Right lobe of liver (tissue), 6 donors: ENCODE data around the gene KCNJ12. TPM values are rescaled to one million over a fixed set of nuclear protein-coding genes. Genes with fewer than 3 reads are reported as not detected.
A peak's percentile ranks its signal among the peaks of the same experiment; 100 is the strongest.
"Not testable (repeated sequence)": the region's sequence is repeated elsewhere in the genome, so short reads cannot be mapped to it uniquely, and the experiment has no call there.

Source experiments
- ATAC-seq, 4 donors: fragments of 200-7000 bp; cut with Tn5 transposase; one replicate each; pipeline ENCODE4 v1.9.1; 2020; ENCODE audit warnings: mild to moderate bottlenecking in 4 of 4, moderate library complexity in 4 of 4
- DNase-seq, 3 donors: peaks; one replicate each; pipeline ENCODE4 v3.0.0-alpha.2; 2020
- H3K27ac ChIP-seq, 3 donors: fragments of 200-600 bp; one replicate each; pipeline ENCODE4 v1.8.0; 2022
- H3K27me3 ChIP-seq, 2 donors: fragments of 200-600 bp; one replicate each; pipeline ENCODE4 v1.8.0; 2022
- H3K36me3 ChIP-seq, 4 donors: fragments of 200-600 bp; sonication (generic) in 1 of 4; one replicate each; pipeline versions ENCODE4 v1.5.1 to v1.8.0; 2017 to 2022; ENCODE audit warnings: control low read depth in 1 of 4
- H3K4me1 ChIP-seq, 4 donors: fragments of 200-600 bp; sonication (generic) in 1 of 4; one replicate each; pipeline versions ENCODE4 v1.5.1 to v1.8.0; 2017 to 2022; ENCODE audit warnings: control low read depth in 1 of 4
- H3K4me3 ChIP-seq, 3 donors: fragments of 200-600 bp; one replicate each; pipeline ENCODE4 v1.8.0; 2022
- H3K9me3 ChIP-seq, 4 donors: fragments of 200-600 bp; sonication (generic) in 1 of 4; one replicate each; pipeline versions ENCODE4 v1.5.1 to v1.8.0; 2017 to 2022; ENCODE audit warnings: control low read depth in 1 of 4
- POLR2A ChIP-seq: fragments of 450-650 bp; IDR thresholded peaks from one replicate; pipeline ENCODE4 v1.6.1; 2017; ENCODE audit warnings: antibody characterized with exemption, mild to moderate bottlenecking
- WGBS: methylation state at CpG from one replicate; pipeline ENCODE4 v1.1.6; 2018; ENCODE audit warnings: low coverage, low lambda C conversion rate; ENCODE audit not compliant: insufficient coverage; ENCODE audit errors: missing lambda C conversion rate; 5-methylcytosine and 5-hydroxymethylcytosine counted together
- intact Hi-C, 2 donors: fragments of 100-400 bp; cut with DNase I; formaldehyde crosslinking; loops; one replicate each; pipeline versions ENCODE4 v1.11.2 to v1.14.1; 2022
- total RNA-seq, 6 experiments: library from RNA; depleted of rRNA in 2 of 6; stranded (reverse); fragments of >200 nt in 2 of 6; fragmentation: NEBNext Ultra II Directional in 3 of 6; extraction: Animal tissue kit (Norgen Biotek cat#: 25700) in 3 of 6; gene quantifications; one replicate each; pipeline versions ENCODE4 v1.1.0 to v1.2.4, GENCODE V29; 2016 to 2023
- TF ChIP-seq, protein P1 (sequence below), 4 donors: fragments of 200-600 bp in 3 of 4; fragments of 450-650 bp in 1 of 4; IDR thresholded peaks; one replicate each; pipeline versions ENCODE4 v1.5.1 to v1.8.0; 2016 to 2022; ENCODE audit warnings: antibody characterized with exemption in 4 of 4, mild to moderate bottlenecking in 2 of 4
- donor health status: DM: no; HTN: yes; CAD: no.
- donor health status: DM: no; HTN: no; CAD: no.
- donor health status: DM: no; HTN: no; CAD: no.
- donor health status: DM: no; HTN: yes; CAD: no.
- donor health status: DM: no; HTN: yes; CAD: no.

The KCNJ12 gene
- total RNA-seq, 6 experiments from 2014 or later, result 0.07 to 2.2 (median 0.23) TPM

DNA sequence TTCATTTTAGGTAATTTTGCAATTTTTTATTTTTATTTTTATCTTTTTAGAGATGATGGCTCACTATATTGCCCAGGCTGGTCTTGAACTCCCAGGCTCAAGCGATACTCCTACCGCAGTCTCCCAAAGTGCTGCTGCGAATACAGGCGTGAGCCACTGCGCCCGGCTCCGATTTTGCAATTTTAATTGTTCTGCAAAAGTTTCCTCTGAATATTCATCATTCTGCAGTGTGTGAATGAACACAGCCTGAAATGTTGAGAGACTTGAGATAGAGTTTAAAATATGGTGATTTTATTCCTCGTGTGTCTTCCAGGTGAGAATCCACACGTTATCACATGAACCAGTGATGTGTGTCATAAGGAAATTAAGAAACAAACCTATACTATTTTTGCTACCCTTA, 75.8 kb downstream of the KCNJ12 start:
- no peak for DNase-seq
- intact Hi-C loops, result loop anchor here in 1 of 2 donors (10.0 kb wide), 1 partner anchor 63 kb away; no protein-coding TSS in a partner anchor
- no peak for ATAC-seq
- Histone ChIP-seq H3K9me3 (no peaks in the 10 kb centered on the region), H3K27ac (no peak overlapping the region), H3K36me3 (no peaks in the 10 kb centered on the region), H3K27me3 (no peaks in the 10 kb centered on the region), H3K4me3 (no peak overlapping the region), H3K4me1 (peaks cover 0 to 8% (median 0%) of the 10 kb centered on the region in 4 donors)
- WGBS, result 56% methylated on average over 9 of the region's 9 CpGs
- TF ChIP-seq POLR2A, result no peak
- TF ChIP-seq, protein P1, sequence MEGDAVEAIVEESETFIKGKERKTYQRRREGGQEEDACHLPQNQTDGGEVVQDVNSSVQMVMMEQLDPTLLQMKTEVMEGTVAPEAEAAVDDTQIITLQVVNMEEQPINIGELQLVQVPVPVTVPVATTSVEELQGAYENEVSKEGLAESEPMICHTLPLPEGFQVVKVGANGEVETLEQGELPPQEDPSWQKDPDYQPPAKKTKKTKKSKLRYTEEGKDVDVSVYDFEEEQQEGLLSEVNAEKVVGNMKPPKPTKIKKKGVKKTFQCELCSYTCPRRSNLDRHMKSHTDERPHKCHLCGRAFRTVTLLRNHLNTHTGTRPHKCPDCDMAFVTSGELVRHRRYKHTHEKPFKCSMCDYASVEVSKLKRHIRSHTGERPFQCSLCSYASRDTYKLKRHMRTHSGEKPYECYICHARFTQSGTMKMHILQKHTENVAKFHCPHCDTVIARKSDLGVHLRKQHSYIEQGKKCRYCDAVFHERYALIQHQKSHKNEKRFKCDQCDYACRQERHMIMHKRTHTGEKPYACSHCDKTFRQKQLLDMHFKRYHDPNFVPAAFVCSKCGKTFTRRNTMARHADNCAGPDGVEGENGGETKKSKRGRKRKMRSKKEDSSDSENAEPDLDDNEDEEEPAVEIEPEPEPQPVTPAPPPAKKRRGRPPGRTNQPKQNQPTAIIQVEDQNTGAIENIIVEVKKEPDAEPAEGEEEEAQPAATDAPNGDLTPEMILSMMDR (IDR thresholded peaks at IDR 0.05), result no peak

DNA sequence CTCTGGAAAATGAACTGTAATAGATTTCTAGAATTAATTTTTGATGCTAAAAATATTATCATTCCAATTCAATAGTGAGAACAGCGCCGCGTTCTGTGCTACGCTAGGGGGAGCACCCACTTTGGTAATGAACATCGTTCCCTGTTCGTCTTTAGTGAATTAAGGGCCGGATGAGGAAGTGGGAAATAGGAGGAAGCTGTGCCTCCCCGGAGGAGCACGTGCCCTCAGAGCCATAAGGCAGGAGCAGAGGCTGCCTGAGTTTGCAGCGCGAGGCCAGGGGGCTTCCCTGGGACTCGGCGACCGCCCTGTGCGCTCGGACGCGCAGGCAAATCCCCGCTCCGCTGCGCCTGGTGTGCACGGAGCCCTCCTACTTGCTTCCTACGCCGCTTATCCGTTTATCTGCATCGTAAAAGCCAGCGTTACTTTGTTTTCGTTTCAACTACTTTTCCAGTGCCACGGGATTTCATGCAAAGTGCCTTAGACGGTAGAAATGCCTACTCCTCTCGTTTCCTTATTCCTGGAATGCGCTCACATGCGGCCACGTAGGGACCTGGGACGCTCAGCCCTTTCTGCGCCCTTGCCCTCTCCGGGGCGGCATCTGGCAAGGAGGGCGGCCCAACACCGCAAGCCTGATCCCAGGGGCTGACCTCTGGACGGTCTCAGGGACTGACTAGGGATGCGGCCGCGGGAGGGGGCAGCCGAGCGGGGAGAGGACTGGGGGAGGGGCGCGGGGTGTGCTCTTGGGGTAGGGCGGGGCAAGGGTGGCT, 76.4 kb downstream of the KCNJ12 start:
- intact Hi-C loops, result loop anchor here in 1 of 2 donors (10.0 kb wide), 1 partner anchor 62 kb away; no protein-coding TSS in a partner anchor
- no peak for TF ChIP-seq POLR2A
- TF ChIP-seq, protein P1 (IDR thresholded peaks at IDR 0.05), result peak; percentile 53 to 70 (median 65)
- Histone ChIP-seq H3K4me1 (peaks cover 0 to 8% (median 0%) of the 10 kb centered on the region in 4 donors), H3K4me3 (peak overlapping the region in 2 of 3 donors; percentile 21 to 37), H3K27ac (no peak overlapping the region), H3K36me3 (no peaks in the 10 kb centered on the region), H3K27me3 (no peaks in the 10 kb centered on the region), H3K9me3 (no peaks in the 10 kb centered on the region)
- peak; percentile 52 to 71 (median 68) for ATAC-seq
- 9% methylated on average over 37 of the region's 49 CpGs for WGBS
- DNase-seq, result peak; percentile 55 to 62 (median 59)

DNA sequence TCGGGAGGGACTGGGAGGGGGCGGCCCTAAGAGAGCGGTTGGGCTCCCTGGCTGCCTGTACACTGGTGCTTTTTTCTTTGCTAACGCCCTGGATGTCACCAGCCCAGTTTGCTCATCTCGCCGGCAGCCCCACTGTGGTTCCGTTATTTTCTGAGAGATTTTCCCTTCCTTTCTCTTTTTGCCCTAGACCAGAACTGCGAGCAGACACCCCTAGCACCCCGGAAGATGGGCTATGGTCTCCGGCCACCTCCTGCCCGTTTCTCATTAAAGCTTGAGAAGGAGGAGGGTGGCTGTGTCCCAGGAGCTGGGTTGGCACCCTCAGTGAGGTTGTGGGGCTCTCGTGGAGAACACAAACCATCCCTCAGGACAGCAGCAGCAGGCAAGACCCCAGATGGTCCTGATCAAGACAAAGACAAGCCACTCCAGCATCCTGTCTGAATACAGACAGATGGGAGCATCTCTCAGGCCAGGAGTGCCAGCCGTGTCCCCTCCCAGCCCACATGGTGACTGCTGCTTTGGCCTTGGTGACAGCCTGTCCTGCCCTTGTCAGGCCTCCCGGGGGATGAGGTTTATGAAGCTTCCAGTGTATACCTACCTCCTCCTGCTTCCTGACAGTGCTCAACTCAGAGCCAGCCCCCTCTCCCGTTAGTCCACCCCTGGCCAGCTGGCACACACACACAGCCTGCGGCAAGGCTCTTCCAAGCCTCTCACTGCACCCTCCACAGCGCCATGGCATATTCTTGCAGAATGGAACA, 77.2 kb downstream of the KCNJ12 start:
- DNase-seq (no peak), ATAC-seq (no peak)
- TF ChIP-seq, protein P1 (IDR thresholded peaks at IDR 0.05), result no peak
- no peak for TF ChIP-seq POLR2A
- Histone ChIP-seq H3K27me3 (no peaks in the 10 kb centered on the region), H3K36me3 (no peaks in the 10 kb centered on the region), H3K27ac (no peak overlapping the region), H3K4me1 (peaks cover 0 to 8% (median 0%) of the 10 kb centered on the region in 4 donors), H3K4me3 (no peak overlapping the region), H3K9me3 (no peaks in the 10 kb centered on the region)
- 69% methylated on average over 8 of the region's 17 CpGs for WGBS
- intact Hi-C loops, result loop anchor here in 1 of 2 donors (10.0 kb wide), 1 partner anchor 61 kb away; no protein-coding TSS in a partner anchor

DNA sequence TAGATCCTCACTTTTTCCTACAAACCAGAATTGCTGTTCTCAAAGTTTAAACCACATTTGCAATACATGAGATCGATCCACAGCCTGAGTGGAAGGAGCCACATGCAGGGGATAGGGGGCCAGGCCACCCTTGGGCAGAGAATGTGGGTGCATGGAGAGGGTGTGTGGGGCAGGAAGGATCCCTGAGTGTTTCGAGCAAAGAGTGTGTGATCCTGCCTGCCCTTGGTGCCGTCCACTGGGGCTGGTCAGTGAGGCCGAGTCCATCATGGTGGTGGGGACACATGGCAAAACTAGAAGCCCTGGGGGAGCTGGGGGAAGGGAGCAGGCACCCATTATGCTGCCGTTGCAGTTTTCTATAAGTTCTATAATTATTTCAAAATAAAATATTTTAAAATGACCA, 77.8 kb downstream of the KCNJ12 start:
- not testable (repeated sequence) for H3K27ac ChIP-seq, H3K9me3 ChIP-seq, DNase-seq, H3K36me3 ChIP-seq, H3K27me3 ChIP-seq, H3K4me1 ChIP-seq, ATAC-seq, H3K4me3 ChIP-seq
- WGBS, result 86% methylated on average over 3 of the region's 5 CpGs
- intact Hi-C loops, result loop anchor here in 1 of 2 donors (10.0 kb wide), 1 partner anchor 61 kb away; no protein-coding TSS in a partner anchor
